Measurements from ENCODE around the gene CDH24.

The CDH24 gene

GRCh38 chr14:23066368-23066767, 9.0 kb upstream of the CDH24 start:
- no peak for DNase-seq (ENCODE audit: low spot score)

DNA sequence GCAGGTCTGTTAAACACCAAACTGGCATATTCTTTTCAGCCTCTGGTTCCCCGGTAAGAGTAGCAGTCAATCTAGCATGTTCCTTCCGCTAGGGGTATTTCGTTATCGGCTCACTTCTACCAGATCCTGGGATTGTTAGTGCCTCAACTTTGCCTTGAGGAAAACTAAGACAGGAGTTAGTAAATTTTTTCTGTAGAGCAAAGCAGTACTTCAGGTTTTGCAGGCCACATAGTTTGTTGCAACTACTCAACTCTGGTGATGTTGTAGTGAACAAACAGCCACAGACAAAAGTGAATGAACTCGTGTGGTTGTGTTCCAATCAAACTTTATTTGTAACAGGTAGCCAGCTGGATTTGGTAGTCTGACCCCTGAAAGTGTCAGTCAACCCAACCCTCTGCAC, 6.3 kb upstream of the CDH24 start:
- DNase-seq (ENCODE audit: low spot score): no peak

- no peak for DNase-seq (ENCODE audit: low spot score)
Measured at GRCh38 chr14:23062002-23062401, 4.7 kb upstream of the CDH24 start.

DNA sequence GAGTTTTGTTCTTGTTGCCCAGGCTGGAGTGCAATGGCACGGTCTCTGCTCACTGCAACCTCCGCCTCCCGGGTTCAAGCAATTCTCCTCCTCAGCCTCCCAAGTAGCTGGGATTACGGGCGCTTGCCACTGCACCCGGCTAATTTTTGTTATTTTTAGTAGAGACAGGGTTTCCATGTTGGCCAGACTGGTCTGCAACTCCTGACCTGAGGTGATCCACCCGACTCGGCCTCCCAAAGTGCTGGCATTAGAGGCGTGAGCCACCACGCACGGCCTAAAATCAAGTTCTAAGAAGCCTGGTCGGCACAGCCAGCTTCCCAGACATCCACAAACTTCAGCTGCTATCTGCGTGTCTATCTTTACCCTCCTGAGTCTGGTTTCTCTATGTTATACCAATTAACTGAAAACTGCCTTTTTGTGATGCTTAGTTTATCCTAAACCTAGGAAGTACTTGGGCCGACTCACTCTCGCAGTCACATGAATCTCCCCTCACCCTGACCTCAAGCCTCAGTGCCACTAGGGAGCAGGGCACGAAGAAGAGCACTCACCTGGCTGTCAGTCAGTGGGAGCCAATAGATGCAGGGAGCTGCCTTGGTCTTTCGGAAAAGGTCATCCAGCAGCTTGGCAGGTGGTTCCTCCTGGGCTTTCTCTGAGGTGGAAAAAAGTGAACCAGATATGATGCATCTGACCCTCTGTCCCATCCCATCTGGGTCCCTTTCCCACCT, 3.4 kb upstream of the CDH24 start:
- no peak for DNase-seq (ENCODE audit: low spot score)

GRCh38 chr14:23058654-23059504, 1.6 kb upstream of the CDH24 start:
- no peak for DNase-seq (ENCODE audit: low spot score)

DNA sequence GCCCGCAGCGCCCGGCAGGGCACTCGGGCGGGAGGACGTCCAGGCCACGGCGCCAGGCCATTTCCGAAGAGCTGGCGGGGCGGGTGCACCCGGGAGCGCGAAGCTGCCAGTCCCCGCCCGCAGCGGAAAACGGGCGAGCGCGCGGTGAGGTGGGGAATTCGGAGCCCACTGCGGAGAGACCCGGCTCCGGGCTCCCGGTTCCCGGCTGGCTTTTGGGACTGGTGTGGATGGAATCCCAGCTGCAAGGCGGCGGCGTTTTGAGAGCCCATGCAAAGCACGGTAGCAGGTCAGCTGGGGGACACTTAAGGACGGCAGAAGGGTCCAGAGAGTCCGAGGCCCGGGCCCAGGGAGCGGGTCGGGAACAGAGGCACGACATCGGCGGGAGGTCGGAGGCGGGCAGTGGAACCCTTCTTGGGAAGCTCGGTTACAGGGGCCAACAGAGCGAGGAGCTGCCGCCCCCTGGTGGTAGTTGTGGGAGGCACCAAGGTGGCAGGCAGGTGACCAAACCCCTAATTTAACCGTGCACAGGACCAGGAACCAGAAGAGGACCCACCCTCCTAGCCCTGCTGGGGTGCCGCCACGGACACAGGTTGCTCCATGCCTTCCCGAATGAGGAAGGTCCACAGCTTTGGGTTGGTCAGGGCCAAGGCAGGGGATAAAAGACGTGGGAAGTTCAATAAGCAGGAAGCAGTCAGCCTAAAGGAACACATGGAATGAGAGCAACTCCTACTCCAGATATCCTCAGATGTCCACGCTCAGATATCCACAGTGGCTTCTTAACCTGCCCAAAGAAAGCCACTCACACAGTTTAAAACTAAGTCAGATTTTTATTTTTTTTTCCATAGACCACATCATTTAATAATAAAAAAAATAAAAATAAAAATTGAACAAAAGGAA, 685 bp upstream of the CDH24 start:
- peak; percentile 90 for DNase-seq (ENCODE audit: low spot score)

DNA sequence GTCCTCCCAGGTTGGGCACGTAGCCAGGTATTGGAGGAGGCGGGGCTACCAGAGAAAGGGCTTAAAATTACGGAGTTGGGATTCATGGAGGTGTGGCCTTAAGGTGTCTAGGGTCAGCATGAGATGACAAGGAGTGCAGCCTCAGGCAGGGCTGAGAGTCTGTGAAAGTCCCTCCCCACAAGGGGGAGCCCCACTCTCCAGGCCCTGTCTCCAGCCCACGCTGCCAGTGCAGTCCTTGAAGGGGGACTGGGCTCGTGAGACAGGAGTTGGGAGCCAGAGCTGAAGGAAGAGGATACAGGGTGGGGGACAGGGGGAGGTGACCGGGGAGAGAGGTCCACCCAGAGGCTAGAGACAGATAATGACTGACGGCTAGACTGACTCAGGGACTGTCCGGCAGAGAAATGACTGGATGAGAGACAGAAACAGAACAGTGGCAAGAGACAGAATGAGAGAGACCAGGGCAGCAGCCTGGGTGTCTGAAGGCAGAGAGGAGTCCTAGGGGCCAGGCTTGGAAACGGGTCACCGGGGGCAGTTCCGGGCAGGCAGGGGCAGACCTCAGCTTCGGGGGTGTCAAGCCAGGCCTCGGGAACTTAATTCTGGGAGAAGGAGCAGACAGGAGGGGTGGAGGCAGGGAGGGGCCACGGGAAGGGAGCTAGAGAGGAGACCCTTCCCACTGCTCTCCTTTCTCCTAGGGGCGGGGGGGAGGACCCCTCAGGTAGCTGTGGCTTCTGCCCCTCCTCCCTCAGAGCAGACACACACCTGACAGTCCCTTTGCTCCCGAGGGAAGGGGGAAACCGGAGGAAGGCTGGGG, 970 bp downstream of the CDH24 start:
- DNase-seq (ENCODE audit: low spot score): peak; percentile 93

DNA sequence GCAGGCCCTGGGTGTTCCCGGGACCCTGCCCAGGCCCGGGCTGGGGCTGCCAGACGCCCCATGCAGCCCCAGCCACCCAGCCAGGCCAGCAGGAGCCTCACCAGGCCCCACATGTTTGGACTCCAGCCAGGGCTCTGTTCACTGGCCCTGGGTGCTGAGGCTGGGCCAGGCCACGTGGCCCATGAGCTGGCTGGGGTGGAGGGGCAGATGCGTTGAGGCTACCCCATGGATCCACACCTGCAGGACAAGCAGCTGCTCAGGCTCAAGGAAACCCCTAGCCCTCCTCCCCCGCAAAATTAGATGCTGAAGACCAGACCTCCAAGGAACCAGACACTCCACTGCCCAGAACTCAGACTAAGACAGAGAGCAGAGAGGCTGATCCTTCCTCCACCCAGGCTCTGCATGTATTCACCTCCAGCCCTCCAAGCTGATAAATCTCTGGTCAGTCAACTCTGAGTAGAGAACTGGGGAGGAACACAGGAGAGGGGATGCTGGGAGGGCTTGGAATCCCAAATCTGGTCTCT, 1.6 kb downstream of the CDH24 start:
- peak; percentile 88 for DNase-seq (ENCODE audit: low spot score)

DNA sequence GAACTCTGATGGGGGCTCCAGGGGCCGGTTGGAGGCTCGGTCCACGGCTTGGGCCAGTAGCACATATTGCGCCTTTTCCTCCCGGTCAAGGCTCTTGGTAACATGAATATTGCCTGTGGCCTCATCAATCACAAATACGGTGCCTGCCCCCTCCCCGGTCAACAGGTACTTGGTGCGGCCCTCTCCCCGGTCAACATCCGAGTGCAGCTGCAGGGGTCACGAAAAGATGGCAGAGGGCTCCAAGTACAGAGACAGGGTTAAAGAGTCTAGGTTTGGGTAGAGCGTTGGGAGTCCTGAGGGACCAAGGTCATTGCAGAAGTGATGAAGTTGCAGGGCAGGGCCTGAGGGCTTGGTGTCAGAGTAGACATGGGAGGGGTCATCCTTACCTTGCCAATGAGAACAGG, 2.2 kb downstream of the CDH24 start:
- no peak for DNase-seq (ENCODE audit: low spot score)

DNA sequence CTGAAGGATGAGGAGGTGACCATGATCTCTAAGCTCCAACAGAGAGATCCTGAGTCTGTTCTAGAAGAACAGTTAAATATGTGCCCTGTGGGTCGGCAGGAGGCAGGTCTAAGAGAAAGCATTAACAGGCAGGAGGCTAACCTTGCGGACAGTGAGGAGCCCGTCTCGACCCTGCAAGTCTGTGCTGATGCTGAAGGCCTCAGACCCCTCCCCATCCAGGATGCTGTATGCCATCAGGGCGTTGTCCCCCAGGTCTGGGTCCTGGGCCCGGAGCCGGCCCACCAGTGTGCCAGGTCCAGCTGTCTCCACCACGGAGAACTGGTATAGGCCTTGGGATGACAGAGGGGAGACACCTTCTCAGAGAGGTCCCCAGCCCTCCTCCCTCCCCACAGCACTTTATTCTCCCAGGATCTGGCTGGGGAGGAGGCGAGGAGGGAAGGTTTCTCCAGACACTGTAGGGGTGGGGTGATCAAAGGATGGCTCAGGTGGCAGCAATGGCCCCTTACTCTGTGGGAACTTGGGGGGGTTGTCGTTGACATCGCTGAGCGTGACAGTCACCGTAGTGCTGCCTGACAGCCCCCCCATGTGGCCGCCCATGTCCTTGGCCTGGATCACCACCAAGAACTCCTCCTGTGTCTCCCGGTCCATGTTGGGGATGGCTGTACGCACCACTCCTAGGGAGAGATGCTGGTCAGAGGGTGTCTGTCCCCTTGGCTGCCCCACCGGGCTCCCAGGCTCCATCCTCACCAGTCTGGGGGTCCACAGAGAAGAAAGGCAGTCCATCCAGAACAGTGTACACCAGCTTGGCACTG, 3.1 kb downstream of the CDH24 start:
- DNase-seq (ENCODE audit: low spot score): no peak

DNA sequence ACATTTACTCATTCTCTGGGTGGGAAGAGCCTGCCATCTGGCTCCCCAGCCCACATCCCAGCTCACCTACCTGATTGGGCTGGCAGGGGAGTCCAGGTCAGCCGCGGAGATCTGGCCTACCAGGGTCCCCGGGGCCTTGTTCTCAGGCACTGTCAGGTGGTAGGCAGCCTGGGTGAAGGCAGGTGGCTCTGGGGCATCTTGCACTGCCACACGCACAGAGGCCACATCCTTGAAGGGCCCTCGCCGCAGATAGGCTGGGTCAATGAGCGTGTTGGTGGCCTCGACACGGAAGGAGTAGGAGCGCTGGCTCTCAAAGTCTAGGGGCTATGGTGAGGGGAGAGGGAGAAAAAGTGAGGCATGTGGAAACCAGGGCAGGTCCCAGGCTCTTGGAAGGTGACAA, 3.9 kb downstream of the CDH24 start:
- no peak for DNase-seq (ENCODE audit: low spot score)

GRCh38 chr14:23052671-23053070, 4.6 kb downstream of the CDH24 start:
- no peak for DNase-seq (ENCODE audit: low spot score)

GRCh38 chr14:23052182-23052623, 5.1 kb downstream of the CDH24 start:
- DNase-seq (ENCODE audit: low spot score): no peak

GRCh38 chr14:23051141-23052057, 5.9 kb downstream of the CDH24 start:
- DNase-seq (ENCODE audit: low spot score): no peak

- no peak for DNase-seq (ENCODE audit: low spot score)
Measured at GRCh38 chr14:23049011-23049410, 8.3 kb downstream of the CDH24 start.

- DNase-seq (ENCODE audit: low spot score): no peak
Measured at GRCh38 chr14:23047751-23048693, 9.3 kb downstream of the CDH24 start.

- DNase-seq (ENCODE audit: low spot score): no peak
Measured at GRCh38 chr14:23047034-23047634, 10.2 kb downstream of the CDH24 start.
